ENCODE measurements around the gene SMIM13.
"Not testable (repeated sequence)": the region's sequence is repeated elsewhere in the genome, so short reads cannot be mapped to it uniquely, and the experiment has no call there.

Gene SMIM13

DNA sequence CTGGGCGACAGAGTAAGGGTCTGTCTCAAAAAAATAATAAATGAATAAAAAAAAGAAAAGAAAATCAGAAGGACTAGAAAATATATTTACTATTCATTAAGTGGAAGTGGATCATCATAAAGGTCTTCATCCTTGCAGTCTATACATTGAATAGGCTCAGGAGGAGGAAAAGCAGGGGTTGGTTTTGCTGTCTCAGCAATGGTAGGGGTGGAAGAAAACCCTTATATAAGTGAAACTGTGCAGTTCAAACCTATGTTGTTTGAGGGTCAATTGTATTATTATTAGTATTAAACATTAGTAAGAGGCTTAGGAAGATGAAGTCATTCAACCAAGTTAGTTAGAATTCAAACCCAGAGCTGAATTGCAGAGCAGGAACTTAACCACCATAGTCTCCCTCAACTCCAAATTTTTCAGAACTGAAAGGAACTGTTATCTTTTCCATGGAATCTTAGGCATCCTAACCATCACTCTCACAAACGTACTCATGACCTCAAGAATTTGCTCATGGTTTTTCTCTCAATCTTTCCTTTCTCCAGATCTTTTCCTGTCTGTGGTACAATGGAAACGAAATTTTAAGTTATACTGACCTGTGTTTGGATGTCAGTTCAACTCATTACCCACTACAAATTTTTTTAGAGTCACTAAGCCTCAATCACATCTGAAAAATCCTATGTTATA is 7.7 kb upstream of the SMIM13 start:
- no peak for DNase-seq

DNA sequence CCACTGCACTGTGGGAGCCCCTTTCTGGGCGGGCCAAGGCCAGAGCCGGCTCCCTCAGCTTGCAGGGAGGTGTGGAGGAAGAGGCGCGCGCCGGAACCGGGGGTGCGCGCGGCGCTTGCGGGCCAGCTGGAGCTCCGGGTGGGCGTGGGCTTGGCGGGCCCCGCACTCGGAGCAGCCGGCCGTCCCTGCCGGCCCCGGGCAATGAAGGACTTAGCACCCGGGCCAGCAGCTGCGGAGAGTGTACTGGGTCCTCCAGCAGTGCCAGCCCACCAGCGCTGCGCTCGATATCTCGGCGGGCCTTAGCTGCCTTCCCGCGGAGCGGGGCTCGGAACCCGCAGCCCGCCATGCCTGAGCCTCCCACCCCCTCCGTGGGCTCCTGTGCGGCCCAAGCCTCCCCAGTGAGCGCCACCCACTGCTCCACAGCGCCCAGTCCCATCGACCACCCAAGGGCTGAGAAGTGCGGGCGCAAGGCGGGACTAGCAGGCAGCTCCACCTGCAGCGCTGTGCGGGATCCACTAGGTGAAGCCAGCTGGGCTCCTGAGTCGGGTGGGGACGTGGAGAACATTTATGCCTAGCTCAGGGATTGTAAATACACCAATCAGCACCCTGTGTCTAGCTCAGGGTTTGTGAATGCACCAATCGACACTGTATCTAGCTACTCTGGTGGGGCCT is 6.4 kb upstream of the SMIM13 start:
- not testable (repeated sequence) for DNase-seq

- DNase-seq: no peak
Measured at GRCh38 chr6:11089695-11090094, 3.9 kb upstream of the SMIM13 start.

DNA sequence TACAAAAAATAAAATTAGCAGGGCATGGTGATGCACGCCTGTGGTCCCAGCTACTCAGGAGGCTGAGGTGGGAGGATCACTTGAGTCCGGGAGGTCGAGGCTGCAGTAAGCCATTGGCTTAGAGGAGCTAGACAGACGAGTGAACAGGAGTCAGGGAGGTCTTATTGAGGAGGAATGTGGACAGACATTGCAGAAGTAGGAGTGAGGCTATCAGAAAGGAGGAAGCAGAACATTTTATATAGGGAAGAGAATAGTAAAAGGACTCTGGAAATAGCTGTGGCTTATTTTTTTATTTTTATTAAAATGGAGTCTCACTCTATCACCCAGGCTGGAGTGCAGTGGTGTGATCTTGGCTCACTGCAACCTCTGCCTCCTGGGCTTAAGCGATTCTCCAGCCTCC is 2.5 kb upstream of the SMIM13 start:
- not testable (repeated sequence) for DNase-seq

DNA sequence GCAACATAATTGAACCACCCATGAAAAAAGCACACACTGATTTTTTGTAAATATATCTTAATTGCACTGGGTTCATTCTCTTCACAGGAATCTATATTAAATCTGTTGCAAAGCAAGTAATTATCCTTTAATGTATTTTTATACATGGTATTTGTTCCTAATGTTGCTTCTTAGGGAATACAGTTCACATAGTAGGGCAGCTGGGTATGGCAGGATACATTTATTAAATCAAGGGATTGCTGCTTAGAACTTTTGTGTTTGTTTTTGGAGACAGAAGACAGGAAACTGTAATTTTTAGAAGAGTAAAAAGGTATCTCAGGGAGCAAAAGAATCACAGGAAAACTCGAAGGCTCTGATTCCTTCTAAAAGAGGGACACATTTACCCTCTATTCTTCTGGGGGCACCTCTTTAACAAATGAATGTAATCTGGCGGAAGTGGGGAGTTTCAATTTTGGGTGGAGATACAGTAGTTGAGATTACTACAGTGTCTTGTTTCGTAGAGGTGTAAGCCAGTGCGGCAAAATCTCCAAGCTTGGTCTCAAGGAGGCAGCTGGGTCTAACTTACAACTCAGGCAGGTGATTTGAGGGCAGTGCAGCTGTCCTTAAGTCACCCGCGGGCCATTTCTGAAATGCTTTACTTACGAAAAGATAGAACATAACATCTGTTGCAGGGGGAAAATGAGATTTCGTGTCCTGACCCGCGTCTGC is 812 bp upstream of the SMIM13 start:
- DNase-seq: no peak

- no peak for DNase-seq
Measured at GRCh38 chr6:11093376-11093625, 333 bp upstream of the SMIM13 start.

DNA sequence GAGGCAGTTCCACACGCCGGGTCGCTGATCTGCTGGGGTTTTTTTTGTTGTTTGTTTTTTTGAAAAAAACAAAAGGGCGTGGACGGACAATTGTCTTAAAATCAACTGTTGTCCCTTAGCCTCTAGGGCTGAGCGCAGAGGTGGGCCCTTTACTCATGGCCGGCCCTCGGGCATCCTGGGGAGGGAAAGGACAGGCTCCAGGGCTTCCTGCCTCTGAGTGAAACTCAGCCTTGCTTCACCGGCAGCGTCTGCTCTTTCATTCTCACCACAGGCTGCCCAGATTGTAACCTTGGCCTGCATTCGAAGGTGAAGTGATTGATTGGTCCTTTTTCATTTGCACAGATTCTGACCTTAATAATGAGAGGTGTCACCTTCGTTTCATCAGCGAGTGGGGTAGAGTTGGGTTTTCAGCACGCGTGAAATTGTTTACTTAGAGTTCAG is 797 bp downstream of the SMIM13 start:
- peak; percentile 77 for DNase-seq

DNA sequence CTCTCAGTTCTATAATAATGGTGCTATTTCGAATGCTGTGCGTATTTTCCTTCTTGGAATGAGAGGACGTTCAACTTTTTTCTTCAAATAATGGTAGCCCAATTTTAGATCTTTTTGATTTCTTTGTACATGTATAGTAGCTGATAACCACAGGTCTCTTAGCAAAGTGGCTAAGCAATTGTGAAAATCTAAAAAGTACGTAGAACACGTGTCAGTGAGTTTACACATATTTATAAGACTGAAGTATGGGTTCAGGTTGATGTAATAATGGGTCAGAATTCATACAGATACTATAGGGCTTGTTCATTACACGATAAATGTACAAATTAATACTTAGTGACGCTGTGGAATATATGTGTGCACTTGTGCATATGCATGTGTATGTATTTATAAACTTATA is 1.3 kb downstream of the SMIM13 start:
- no peak for DNase-seq

DNA sequence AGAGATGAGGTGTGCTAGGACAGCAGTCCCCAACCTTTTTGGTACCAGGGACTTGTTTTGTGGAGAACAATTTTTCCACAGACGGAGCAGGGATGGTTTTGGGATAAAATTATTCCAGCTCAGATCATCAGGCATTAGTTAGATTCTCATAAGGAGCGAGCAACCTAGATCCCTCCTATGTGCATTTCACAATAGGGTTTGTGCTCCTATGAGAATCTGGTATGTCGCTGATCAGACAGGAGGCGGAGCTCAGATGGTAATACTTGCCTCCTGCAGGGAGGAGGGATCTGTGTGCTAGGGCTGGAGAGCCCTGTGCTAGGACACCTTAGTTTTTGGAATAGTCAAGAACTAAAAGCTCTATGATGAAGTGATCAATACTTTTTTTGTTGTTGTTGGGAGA is 2.5 kb downstream of the SMIM13 start:
- DNase-seq: no peak

DNA sequence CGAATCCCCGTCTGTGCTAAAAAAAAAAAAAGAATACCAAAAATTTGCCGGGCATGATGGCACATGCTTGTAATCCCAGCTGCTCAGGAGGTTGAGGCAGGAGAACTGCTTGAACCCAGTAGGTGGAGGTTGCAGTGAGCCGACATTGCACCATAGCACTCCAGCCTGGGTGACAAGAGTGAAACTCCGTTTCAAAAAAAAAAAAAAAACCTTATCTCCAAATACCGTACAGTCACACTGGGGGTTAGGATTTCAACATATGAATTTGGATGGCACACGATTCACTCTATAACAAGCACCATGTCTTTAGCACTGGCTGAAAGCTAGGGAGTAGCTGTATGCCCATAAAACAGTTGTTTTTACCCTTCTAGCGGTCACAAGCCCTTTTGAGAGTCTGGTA is 3.8 kb downstream of the SMIM13 start:
- no peak for DNase-seq

- DNase-seq: no peak
Measured at GRCh38 chr6:11098004-11098403, 4.4 kb downstream of the SMIM13 start.

DNA sequence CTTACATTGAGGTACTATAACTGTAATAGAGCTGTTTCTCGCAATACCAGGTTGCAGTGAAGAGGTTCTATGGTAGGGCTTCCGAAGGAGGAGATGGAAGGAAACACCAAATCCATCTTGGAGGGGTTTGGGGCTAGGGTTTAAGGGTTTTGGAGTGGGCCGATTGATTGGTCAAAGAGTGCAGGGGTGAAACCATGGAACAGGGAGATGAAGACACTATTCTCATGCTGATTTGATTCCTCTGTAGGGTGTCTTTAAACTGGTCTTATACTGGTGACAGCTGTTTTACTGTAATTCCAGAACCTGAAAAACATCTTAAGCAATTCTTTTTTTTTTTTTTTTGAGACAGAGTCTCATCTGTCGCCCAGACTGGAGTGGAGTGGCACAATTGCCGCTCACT is 7.8 kb downstream of the SMIM13 start:
- DNase-seq: no peak

GRCh38 chr6:11103065-11103464 is 9.4 kb downstream of the SMIM13 start:
- DNase-seq: no peak

GRCh38 chr6:11108726-11109125 is 15.1 kb downstream of the SMIM13 start:
- no peak for DNase-seq

- no peak for DNase-seq
Measured at GRCh38 chr6:11110921-11111768, 17.5 kb downstream of the SMIM13 start, which contains the start of gene ERVFRD-1. TSS of gene ERVFRD-1 (minus strand) at chr6:11111725. CDS start at chr6:11105310, 6,415 bp downstream.

DNA sequence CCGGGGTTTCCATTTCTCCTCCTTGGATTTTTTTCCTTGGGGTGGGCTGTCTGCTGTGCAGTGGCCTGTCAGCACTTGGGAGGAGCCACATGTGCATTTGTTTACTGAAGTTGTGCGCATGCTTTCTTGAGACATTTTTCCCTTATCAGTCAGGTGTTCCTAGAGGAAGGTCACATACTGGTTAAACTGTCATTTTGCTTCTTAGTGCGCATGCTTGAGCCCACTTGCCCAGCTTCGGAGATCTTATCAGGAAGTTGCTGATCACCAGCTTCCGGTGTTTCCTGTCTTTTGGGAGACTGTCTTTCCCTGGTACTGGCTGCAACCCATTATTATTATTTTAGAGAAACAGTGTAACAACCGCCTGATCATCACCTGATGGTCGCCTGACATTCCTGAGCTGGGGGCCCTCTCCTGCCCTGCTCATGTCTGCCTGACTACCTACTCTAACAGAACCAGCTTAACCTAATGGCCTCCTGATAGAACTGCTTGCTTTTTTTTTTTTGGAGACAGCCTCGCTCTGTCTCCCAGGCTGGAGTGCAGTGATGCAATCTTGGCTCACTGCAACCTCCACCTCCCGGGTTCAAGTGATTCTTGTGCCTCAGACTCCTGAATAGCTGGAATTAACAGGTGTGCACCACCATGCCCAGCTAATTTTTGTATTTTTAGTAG is 18.3 kb downstream of the SMIM13 start:
- no peak for DNase-seq

- no peak for DNase-seq
Measured at GRCh38 chr6:11113038-11113437, 19.4 kb downstream of the SMIM13 start.

DNA sequence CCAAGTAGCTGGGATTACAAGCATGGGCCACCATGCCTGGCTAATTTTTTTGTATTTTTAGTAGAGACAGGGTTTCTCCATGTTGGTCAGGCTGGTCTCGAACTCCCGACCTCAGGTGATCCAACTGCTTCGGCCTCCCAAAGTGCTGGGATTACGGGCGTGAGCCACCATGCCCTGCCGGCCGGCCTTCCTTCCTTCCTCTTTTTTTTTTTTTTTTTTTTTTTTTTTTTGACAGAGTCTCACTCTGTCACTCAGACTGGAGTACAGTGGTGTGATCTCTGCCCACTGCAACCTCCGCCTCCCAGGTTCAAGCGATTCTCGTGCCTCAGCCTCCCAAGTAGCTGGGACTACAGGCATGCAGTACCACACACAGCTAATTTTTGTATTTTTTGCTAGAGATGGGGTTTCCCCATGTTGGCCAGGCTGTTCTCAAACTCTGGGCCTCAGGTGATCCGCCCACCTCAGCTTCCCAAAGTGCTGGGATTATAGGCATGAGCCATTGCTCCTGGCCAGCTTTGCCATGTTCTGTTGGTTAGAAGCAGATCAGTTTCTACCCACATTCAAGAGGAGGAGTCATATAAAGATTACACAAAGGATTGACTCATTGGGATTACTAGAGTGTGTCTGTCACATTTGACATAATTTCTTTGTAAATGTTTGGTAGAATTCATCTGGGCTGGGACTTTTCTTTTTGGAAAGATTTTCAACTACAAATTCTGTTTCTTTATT is 22.3 kb downstream of the SMIM13 start:
- not testable (repeated sequence) for DNase-seq

DNA sequence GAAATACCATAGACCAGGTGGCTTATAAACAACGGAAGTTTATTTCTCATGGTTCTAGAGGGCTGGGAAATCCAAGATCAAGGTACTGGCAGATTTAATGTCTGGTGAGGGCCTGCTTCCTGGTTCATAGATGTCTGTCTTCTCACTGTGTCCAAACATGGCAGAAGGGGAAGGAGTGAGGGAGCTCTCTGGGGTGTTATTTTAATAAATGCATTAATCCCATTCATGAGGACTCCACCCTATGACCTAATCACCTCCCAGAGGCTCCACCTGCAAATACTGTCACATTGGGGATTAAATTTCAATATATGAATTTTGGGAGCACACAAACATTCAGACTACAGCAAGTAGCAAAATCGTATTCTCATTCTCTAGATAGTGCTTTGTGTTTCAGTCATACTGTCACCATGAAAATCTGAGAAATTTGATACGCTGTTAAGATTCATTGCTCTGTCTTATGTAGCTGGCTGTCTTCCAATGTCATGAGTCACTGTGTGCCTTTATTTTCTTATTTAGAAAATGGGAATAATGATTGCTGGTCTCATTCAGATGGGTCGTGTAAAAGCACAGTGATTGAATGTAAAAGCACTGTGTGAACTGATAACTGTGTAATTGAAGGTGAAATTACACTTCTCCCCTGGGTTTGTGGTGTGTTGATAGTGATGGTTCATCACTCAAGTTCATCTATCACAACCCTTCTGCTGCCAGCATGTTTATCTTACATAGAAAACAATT is 26.8 kb downstream of the SMIM13 start:
- no peak for DNase-seq

GRCh38 chr6:11121851-11122250 is 28.2 kb downstream of the SMIM13 start:
- no peak for DNase-seq

- no peak for DNase-seq
Measured at GRCh38 chr6:11122380-11122779, 28.7 kb downstream of the SMIM13 start.
